GM13976 (cell line): ENCODE results near the gene STEAP1B.

ENCODE experiments used
- DNase-seq: peaks from one replicate; pipeline ENCODE4 v3.0.0; 2012; ENCODE audit warnings: low spot score
- CTCF ChIP-seq: IDR thresholded peaks from 2 replicates; pipeline ENCODE4 v1.5.1; 2012; ENCODE audit warnings: borderline replicate concordance, mild to moderate bottlenecking; ENCODE audit not compliant: insufficient read depth; ENCODE audit errors: extremely low read depth, missing control alignments, control extremely low read depth
- in situ Hi-C: fragments of 300-500 bp; cut with MboI; formaldehyde crosslinking; loops from one replicate; pipeline ENCODE4 v1.12.0; 2022; ENCODE audit warnings: low sequenced_read_pairs, mixed read lengths, inconsistent platforms; ENCODE audit not compliant: unreplicated experiment

The STEAP1B gene

GRCh38 chr7:22445853-22446252, 54.1 kb downstream of the STEAP1B start:
- no peak for DNase-seq
- TF ChIP-seq CTCF = no peak
- in situ Hi-C loops = no loop called here

GRCh38 chr7:22445140-22445743, 54.7 kb downstream of the STEAP1B start:
- in situ Hi-C loops = no loop called here
- no peak for TF ChIP-seq CTCF
- DNase-seq = peak; percentile 27

- TF ChIP-seq CTCF = no peak
- no peak for DNase-seq
- in situ Hi-C loops = no loop called here
These were observed 55.6 kb downstream of the STEAP1B start for GRCh38 chr7:22444181-22444971.

GRCh38 chr7:22443370-22444180, 56.4 kb downstream of the STEAP1B start:
- no peak for TF ChIP-seq CTCF
- in situ Hi-C loops = no loop called here
- DNase-seq = no peak

- DNase-seq = no peak
These were observed 57.1 kb downstream of the STEAP1B start for GRCh38 chr7:22442882-22443369.

More at GRCh38 chr7:22442882-22443369, 57.1 kb downstream of the STEAP1B start:
- TF ChIP-seq CTCF = no peak
- in situ Hi-C loops = no loop called here
